PC-9 (cell line): ENCODE data around the gene MED26. TPM values are rescaled to one million over a fixed set of nuclear protein-coding genes. Genes with fewer than 3 reads are reported as not detected.

Experiments used
- BruUV-seq: library from RNA; stranded (reverse); fragments of 400-500 nt; replicated peaks from 2 replicates; lab custom pipeline; 2021; lab: Mats Ljungman, UMichigan
- CTCF ChIA-PET: fragments of 300-600 bp; sonication (Branson Sonifier 250); formaldehyde crosslinking; loops from one replicate; lab custom pipeline; 2022; ENCODE audit warnings: antibody characterized with exemption; lab: Charles Lee
- POLR2A ChIA-PET: fragments of 300-600 bp; sonication (Branson Sonifier 250); formaldehyde crosslinking; loops from one replicate; lab custom pipeline; 2022; ENCODE audit warnings: antibody characterized with exemption; ENCODE audit not compliant: unreplicated experiment; lab: Charles Lee
- DNase-seq, 2 experiments: peaks; one replicate each; pipeline versions ENCODE4 v3.0.0 to v3.0.0-alpha.2; 2015 to 2022; ENCODE audit warnings: mixed read lengths in 1 of 2
- H2AFZ ChIP-seq: fragments of 200-600 bp; sonication (generic); 2 replicates; pipeline ENCODE4 v1.8.1; 2017; ENCODE audit warnings: antibody characterized with exemption
- H3F3A ChIP-seq: fragments of 200-600 bp; sonication (generic); 2 replicates; pipeline ENCODE4 v1.8.1; 2017; ENCODE audit warnings: antibody characterized with exemption, mild to moderate bottlenecking, low read depth; ENCODE audit not compliant: insufficient read depth
- H3K27ac ChIP-seq: fragments of 200-600 bp; sonication (generic); 2 replicates; pipeline ENCODE4 v1.6.1; 2016; ENCODE audit warnings: mixed run types
- H3K27me3 ChIP-seq: fragments of 200-600 bp; sonication (generic); 2 replicates; pipeline ENCODE4 v1.6.1; 2016; ENCODE audit warnings: low read depth, mixed run types; ENCODE audit not compliant: insufficient read depth
- H3K36me3 ChIP-seq: fragments of 200-600 bp; sonication (generic); 2 replicates; pipeline ENCODE4 v1.6.1; 2016; ENCODE audit warnings: low read depth, mixed run types
- H3K4me1 ChIP-seq: fragments of 200-600 bp; sonication (generic); replicated peaks from 2 replicates; pipeline ENCODE4 v1.6.1; 2016; ENCODE audit warnings: mixed run types; ENCODE audit not compliant: insufficient read depth
- H3K4me2 ChIP-seq: fragments of 200-600 bp; sonication (generic); 2 replicates; pipeline ENCODE4 v1.6.1; 2017; ENCODE audit warnings: mixed run types
- H3K4me3 ChIP-seq: fragments of 200-600 bp; sonication (generic); 2 replicates; pipeline ENCODE4 v1.6.1; 2016; ENCODE audit warnings: mixed run types
- H3K79me2 ChIP-seq: fragments of 200-600 bp; sonication (generic); 2 replicates; pipeline ENCODE4 v1.6.1; 2017; ENCODE audit warnings: low read depth, mixed run types
- H3K9me2 ChIP-seq: fragments of 200-600 bp; sonication (generic); 2 replicates; pipeline ENCODE4 v1.8.1; 2017; ENCODE audit warnings: mild to moderate bottlenecking; ENCODE audit not compliant: insufficient read depth
- H3K9me3 ChIP-seq: fragments of 200-600 bp; sonication (generic); 2 replicates; pipeline ENCODE4 v1.8.1; 2016; ENCODE audit warnings: low read depth; ENCODE audit not compliant: insufficient read depth
- H4K20me1 ChIP-seq: fragments of 200-600 bp; sonication (generic); 2 replicates; pipeline ENCODE4 v1.8.1; 2017; ENCODE audit not compliant: insufficient read depth
- EZH2 ChIP-seq: fragments of 200-600 bp; sonication (generic); IDR thresholded peaks from 2 replicates; pipeline ENCODE4 v1.8.0; 2017; ENCODE audit warnings: antibody characterized with exemption, low read depth
- intact Hi-C: fragments of 100-400 bp; cut with micrococcal nuclease; formaldehyde crosslinking; loops from one replicate; pipeline ENCODE4 v1.10.0; 2022; ENCODE audit not compliant: unreplicated experiment
- total RNA-seq: library from RNA; stranded (reverse); gene quantifications from 2 replicates; pipeline ENCODE4 v1.2.3, GENCODE V29; 2021
- TF ChIP-seq, protein P1 (sequence below): fragments of 200-600 bp; sonication (generic); conservative IDR thresholded peaks from 2 replicates; pipeline ENCODE4 v1.6.1; 2017; ENCODE audit warnings: mixed run types, antibody characterized with exemption, mild to moderate bottlenecking, moderate library complexity

The MED26 gene
- total RNA-seq, 1 experiment from 2014 or later: 11.9 TPM

GRCh38 chr19:16585808-16586476 is 42.1 kb downstream of the MED26 start:
- Histone ChIP-seq H3K4me1 (peaks cover 22% of the 10 kb centered on the region), H3K27me3 (no peaks in the 10 kb centered on the region), H3K9me2 (no peaks in the 10 kb centered on the region), H3K36me3 (no peaks in the 10 kb centered on the region), H3K79me2 (peaks cover 96% of the 10 kb centered on the region), H3K4me3 (no peak overlapping the region), H2AFZ (no peak overlapping the region), H3K9me3 (no peaks in the 10 kb centered on the region; the same call in 1 of the 2 replicates), H3F3A (peaks cover 11% of the 10 kb centered on the region; the same call in 1 of the 2 replicates), H3K4me2 (no peak overlapping the region), H3K27ac (peak overlapping the region; percentile 16), H4K20me1 (peaks cover 90% of the 10 kb centered on the region)
- no peak for DNase-seq
- intact Hi-C loops: no loop called here
- no TSS peak for BruUV-seq
- TF ChIP-seq, protein P1, sequence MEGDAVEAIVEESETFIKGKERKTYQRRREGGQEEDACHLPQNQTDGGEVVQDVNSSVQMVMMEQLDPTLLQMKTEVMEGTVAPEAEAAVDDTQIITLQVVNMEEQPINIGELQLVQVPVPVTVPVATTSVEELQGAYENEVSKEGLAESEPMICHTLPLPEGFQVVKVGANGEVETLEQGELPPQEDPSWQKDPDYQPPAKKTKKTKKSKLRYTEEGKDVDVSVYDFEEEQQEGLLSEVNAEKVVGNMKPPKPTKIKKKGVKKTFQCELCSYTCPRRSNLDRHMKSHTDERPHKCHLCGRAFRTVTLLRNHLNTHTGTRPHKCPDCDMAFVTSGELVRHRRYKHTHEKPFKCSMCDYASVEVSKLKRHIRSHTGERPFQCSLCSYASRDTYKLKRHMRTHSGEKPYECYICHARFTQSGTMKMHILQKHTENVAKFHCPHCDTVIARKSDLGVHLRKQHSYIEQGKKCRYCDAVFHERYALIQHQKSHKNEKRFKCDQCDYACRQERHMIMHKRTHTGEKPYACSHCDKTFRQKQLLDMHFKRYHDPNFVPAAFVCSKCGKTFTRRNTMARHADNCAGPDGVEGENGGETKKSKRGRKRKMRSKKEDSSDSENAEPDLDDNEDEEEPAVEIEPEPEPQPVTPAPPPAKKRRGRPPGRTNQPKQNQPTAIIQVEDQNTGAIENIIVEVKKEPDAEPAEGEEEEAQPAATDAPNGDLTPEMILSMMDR: no peak
- no peak for TF ChIP-seq EZH2
- ChIA-PET POLR2A (no interaction called here), CTCF (no interaction called here)

DNA sequence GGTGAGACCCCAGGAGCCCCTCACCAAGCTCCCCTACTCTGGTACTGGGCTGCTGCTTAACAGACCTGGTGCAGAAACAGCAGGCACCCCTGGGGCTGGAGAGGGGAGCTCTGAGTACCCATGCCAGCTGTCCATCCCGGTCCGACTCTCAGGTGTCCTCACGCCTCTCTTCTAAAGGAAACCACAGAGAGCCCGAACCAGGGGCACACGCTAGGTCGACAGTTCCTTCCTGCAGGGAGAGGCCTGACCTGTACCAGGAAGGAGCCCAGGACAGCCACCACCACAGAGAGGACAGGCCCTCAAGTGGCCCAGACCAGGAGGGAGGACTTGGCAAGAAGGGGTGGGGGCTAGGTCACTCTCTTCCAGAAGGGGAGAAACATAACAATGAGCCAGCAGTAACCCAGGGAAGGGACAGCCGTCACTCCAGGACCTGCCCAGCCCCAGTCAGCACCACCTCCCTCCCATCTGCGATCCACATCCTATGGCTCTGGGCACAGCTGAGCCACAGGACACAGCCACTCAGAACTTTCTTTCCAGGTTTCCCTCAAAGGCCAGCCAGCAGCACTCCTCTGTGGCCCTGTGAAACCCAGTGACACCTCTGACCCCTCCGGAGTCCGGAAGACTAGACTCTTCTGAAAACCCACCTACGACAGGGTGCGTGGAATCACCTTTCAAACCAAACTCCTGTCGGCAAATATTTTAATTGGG is 42.8 kb downstream of the MED26 start:
- H2AFZ ChIP-seq: no peak overlapping the region
- peaks cover 22% of the 10 kb centered on the region for H3K4me1 ChIP-seq
- H3K27me3 ChIP-seq: no peaks in the 10 kb centered on the region
- H4K20me1 ChIP-seq: peaks cover 91% of the 10 kb centered on the region
- ChIA-PET POLR2A (interaction anchor here (0.7 to 0.8 kb wide), 2 partner anchors 16 to 42 kb away, joined by 3 to 4 read pairs; no protein-coding TSS in a partner anchor), CTCF (no interaction called here)
- TF ChIP-seq, protein P1: no peak
- TF ChIP-seq EZH2: no peak
- DNase-seq: no peak
- H3K4me3 ChIP-seq: no peak overlapping the region
- peak overlapping the region; percentile 16 for H3K27ac ChIP-seq
- intact Hi-C loops: no loop called here
- peaks cover 13% of the 10 kb centered on the region; the same call in 1 of the 2 replicates for H3F3A ChIP-seq
- H3K9me3 ChIP-seq: no peaks in the 10 kb centered on the region; the same call in 1 of the 2 replicates
- peaks cover 97% of the 10 kb centered on the region for H3K79me2 ChIP-seq
- BruUV-seq: no TSS peak
- no peaks in the 10 kb centered on the region for H3K9me2 ChIP-seq
- no peaks in the 10 kb centered on the region for H3K36me3 ChIP-seq
- H3K4me2 ChIP-seq: peak overlapping the region; percentile 55

GRCh38 chr19:16584248-16585093 is 43.5 kb downstream of the MED26 start:
- CTCF ChIA-PET: no interaction called here
- Histone ChIP-seq H4K20me1 (peaks cover 91% of the 10 kb centered on the region), H3F3A (peaks cover 21% of the 10 kb centered on the region; the same call in 1 of the 2 replicates), H3K27me3 (no peaks in the 10 kb centered on the region), H3K9me3 (no peaks in the 10 kb centered on the region; the same call in 1 of the 2 replicates), H3K79me2 (peaks cover 97% of the 10 kb centered on the region), H3K4me1 (peaks cover 22% of the 10 kb centered on the region), H3K9me2 (no peaks in the 10 kb centered on the region), H3K27ac (peak overlapping the region; percentile 16), H3K4me2 (peak overlapping the region; percentile 55), H3K4me3 (no peak overlapping the region), H3K36me3 (no peaks in the 10 kb centered on the region), H2AFZ (no peak overlapping the region)
- DNase-seq: peak; percentile 72 to 81
- BruUV-seq: TSS peak; percentile 34
- TF ChIP-seq, protein P1: no peak
- no peak for TF ChIP-seq EZH2
- intact Hi-C loops: no loop called here
- POLR2A ChIA-PET: interaction anchor here (0.6 to 0.8 kb wide), 4 partner anchors 17 to 962 kb away, joined by 3 to 4 read pairs (median 4); no protein-coding TSS in a partner anchor
